Measurements from ENCODE around the gene PPP1R36.

DNA sequence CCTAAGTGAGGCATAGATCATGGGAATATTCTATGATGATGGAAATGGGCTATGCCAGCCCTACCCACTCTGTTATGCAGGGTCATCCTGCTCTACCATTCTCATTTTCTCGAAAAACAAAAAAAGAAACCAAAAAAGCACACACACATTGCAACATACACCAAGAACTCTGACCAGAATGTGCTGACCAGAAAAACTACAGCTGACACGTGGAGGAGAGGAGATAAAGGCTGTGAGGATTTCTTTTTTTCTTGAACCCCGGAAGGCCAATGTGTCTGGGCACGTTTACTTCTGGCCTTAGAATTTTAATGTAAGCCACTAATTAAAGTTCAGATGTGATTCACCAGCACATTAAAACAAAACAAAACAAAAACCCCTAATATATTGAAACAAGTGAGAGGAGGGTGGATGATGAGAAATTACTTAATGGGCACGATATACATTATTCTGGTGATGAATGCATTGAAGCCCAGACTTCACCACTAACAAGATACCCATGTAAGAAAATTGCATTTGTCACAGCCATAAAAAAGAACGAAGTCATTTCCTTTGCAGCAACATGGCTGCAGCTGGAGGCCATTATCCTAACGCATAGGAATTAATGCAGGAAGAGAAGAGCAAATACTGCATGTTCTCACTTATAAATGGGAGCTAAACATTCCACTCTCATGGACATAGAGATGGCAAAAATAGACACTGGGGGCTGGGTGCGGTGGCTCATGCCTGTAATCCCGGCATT is 88.1 kb downstream of the PPP1R36 start:
- TF ChIP-seq, protein P1, sequence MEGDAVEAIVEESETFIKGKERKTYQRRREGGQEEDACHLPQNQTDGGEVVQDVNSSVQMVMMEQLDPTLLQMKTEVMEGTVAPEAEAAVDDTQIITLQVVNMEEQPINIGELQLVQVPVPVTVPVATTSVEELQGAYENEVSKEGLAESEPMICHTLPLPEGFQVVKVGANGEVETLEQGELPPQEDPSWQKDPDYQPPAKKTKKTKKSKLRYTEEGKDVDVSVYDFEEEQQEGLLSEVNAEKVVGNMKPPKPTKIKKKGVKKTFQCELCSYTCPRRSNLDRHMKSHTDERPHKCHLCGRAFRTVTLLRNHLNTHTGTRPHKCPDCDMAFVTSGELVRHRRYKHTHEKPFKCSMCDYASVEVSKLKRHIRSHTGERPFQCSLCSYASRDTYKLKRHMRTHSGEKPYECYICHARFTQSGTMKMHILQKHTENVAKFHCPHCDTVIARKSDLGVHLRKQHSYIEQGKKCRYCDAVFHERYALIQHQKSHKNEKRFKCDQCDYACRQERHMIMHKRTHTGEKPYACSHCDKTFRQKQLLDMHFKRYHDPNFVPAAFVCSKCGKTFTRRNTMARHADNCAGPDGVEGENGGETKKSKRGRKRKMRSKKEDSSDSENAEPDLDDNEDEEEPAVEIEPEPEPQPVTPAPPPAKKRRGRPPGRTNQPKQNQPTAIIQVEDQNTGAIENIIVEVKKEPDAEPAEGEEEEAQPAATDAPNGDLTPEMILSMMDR (IDR thresholded peaks at IDR 0.05), result no peak
- TF ChIP-seq EP300 (IDR thresholded peaks at IDR 0.05) (no peak), POLR2AphosphoS5 (IDR thresholded peaks at IDR 0.05) (no peak)

Data from upper lobe of left lung (tissue), 4 donors.